ENCODE results near the gene NAT10. TPM values are rescaled to one million over a fixed set of nuclear protein-coding genes. Genes with fewer than 3 reads are reported as not detected.
"Not testable (repeated sequence)": the region's sequence is repeated elsewhere in the genome, so short reads cannot be mapped to it uniquely, and the experiment has no call there.

The NAT10 gene
- total RNA-seq, 1 experiment from 2014 or later, result 75.5 TPM

GRCh38 chr11:34064291-34064690, 41.1 kb upstream of the NAT10 start (continued):
- TF ChIP-seq NFYB (CRISPR knock-in tag; conservative IDR thresholded peaks at IDR 0.05; ENCODE audit: low read depth), result no peak
- no peak for TF ChIP-seq CREM (CRISPR knock-in tag; IDR thresholded peaks at IDR 0.05)
- TF ChIP-seq ZNF423 (CRISPR knock-in tag; IDR thresholded peaks at IDR 0.05), result no peak
- no peak for TF ChIP-seq FOXP4 (CRISPR knock-in tag; IDR thresholded peaks at IDR 0.05)

- TF ChIP-seq ZNF263 (CRISPR knock-in tag; IDR thresholded peaks at IDR 0.05; ENCODE audit: low read depth) (no peak), ZBTB21 (CRISPR knock-in tag; IDR thresholded peaks at IDR 0.05; ENCODE audit: borderline replicate concordance) (no peak), ZNF219 (CRISPR knock-in tag; IDR thresholded peaks at IDR 0.05; ENCODE audit: borderline replicate concordance) (no peak), NR3C1 (CRISPR knock-in tag; conservative IDR thresholded peaks at IDR 0.05; ENCODE audit: low read depth) (no peak), MYBL2 (CRISPR knock-in tag; IDR thresholded peaks at IDR 0.05) (no peak), SMAD3 (CRISPR knock-in tag; IDR thresholded peaks at IDR 0.05; ENCODE audit: borderline replicate concordance) (no peak), ETV6 (CRISPR knock-in tag; IDR thresholded peaks at IDR 0.05) (no peak), GTF2I (CRISPR knock-in tag; conservative IDR thresholded peaks at IDR 0.05) (no peak), E2F5 (CRISPR knock-in tag; IDR thresholded peaks at IDR 0.05) (no peak), CREM (CRISPR knock-in tag; IDR thresholded peaks at IDR 0.05) (no peak), JUN (CRISPR knock-in tag; IDR thresholded peaks at IDR 0.05) (no peak)
Observed at GRCh38 chr11:34065505-34066203, 39.8 kb upstream of the NAT10 start.

GRCh38 chr11:34066766-34067165, 38.7 kb upstream of the NAT10 start:
- Mint-ChIP-seq H3K27ac (0 out of 2 replicates have a peak overlapping the region, but pooled peaks have one; percentile 57), H3K4me1 (peaks cover 25% of the 10 kb centered on the region), H3K36me3 (peaks cover 32% of the 10 kb centered on the region)
- H3K27me3 Mint-ChIP-seq (ENCODE audit: low read depth); H3K9me3 Mint-ChIP-seq; H3K4me3 Mint-ChIP-seq; DNase-seq (ENCODE audit: low spot score); ATAC-seq: not testable (repeated sequence)
- POLR2A ChIA-PET, result interaction anchor here (0.6 kb wide), 1 partner anchor 18 kb away, joined by 3 read pairs; no protein-coding TSS in a partner anchor
- CTCF ChIA-PET, result interaction anchor here (0.7 to 1.0 kb wide), 3 partner anchors 10 to 69 kb away, joined by 3 to 4 read pairs (median 3); no protein-coding TSS in a partner anchor

More at GRCh38 chr11:34065505-34066203, 39.8 kb upstream of the NAT10 start:
- H3K27ac Mint-ChIP-seq, result peak overlapping the region; percentile 18; the same call in 1 of the 2 replicates
- CTCF ChIA-PET, result interaction anchor here (0.8 to 1.9 kb wide), 4 partner anchors 46 to 79 kb away, joined by 3 to 9 read pairs (median 4); no protein-coding TSS in a partner anchor
- peaks cover 26% of the 10 kb centered on the region for H3K36me3 Mint-ChIP-seq
- H3K27me3 Mint-ChIP-seq (ENCODE audit: low read depth), result no peaks in the 10 kb centered on the region
- ATAC-seq, result peak; percentile 89
- peaks cover 25% of the 10 kb centered on the region for H3K4me1 Mint-ChIP-seq
- DNase-seq (ENCODE audit: low spot score), result peak; percentile 21
- POLR2A ChIA-PET, result interaction anchor here (0.7 kb wide), 1 partner anchor 390 kb away, joined by 5 read pairs; no protein-coding TSS in a partner anchor
- no peaks in the 10 kb centered on the region for H3K9me3 Mint-ChIP-seq
- H3K4me3 Mint-ChIP-seq, result no peak overlapping the region

GRCh38 chr11:34067383-34068065, 37.9 kb upstream of the NAT10 start:
- POLR2A ChIA-PET, result interaction anchor here (0.6 kb wide), 1 partner anchor 19 kb away, joined by 3 read pairs; no protein-coding TSS in a partner anchor
- Mint-ChIP-seq H3K4me3 (no peak overlapping the region), H3K27me3 (ENCODE audit: low read depth) (no peaks in the 10 kb centered on the region)
- TF ChIP-seq GRHL2 (CRISPR knock-in tag; IDR thresholded peaks at IDR 0.05; ENCODE audit: insufficient replicate concordance, severe bottlenecking) (no peak), PRDM15 (CRISPR knock-in tag; IDR thresholded peaks at IDR 0.05) (no peak), KAT7 (CRISPR knock-in tag; IDR thresholded peaks at IDR 0.05; ENCODE audit: borderline replicate concordance) (no peak), TCF7 (CRISPR knock-in tag; IDR thresholded peaks at IDR 0.05; ENCODE audit: low read depth) (no peak), OVOL2 (CRISPR knock-in tag; IDR thresholded peaks at IDR 0.05; ENCODE audit: borderline replicate concordance) (no peak), FOXK1 (CRISPR knock-in tag; IDR thresholded peaks at IDR 0.05) (no peak), ELF4 (CRISPR knock-in tag; IDR thresholded peaks at IDR 0.05; ENCODE audit: low read depth) (no peak), MXD4 (CRISPR knock-in tag; IDR thresholded peaks at IDR 0.05; ENCODE audit: borderline replicate concordance) (no peak)

More at GRCh38 chr11:34067383-34068065, 37.9 kb upstream of the NAT10 start:
- H3K36me3 Mint-ChIP-seq, result peaks cover 35% of the 10 kb centered on the region
- H3K27ac Mint-ChIP-seq, result peak overlapping the region; percentile 85
- CTCF ChIA-PET, result interaction anchor here (0.5 to 1.2 kb wide), 4 partner anchors 10 to 298 kb away, joined by 3 to 6 read pairs (median 4); no protein-coding TSS in a partner anchor
- H3K4me1 Mint-ChIP-seq, result peaks cover 22% of the 10 kb centered on the region
- no peaks in the 10 kb centered on the region for H3K9me3 Mint-ChIP-seq
- DNase-seq (ENCODE audit: low spot score) (no peak), ATAC-seq (no peak)

Measured in WTC11 (cell line).